GM12865 (cell line): ENCODE data around the gene MLST8.

ENCODE experiments used
- DNase-seq: peaks from one replicate; pipeline ENCODE4 v3.0.0; 2010; ENCODE audit warnings: low read depth
- H3K4me3 ChIP-seq: 2 replicates; pipeline ENCODE4 v1.5.1; 2011; ENCODE audit warnings: mild to moderate bottlenecking, low read depth, low read length, control low read depth
- CTCF ChIP-seq: IDR thresholded peaks from 2 replicates; pipeline ENCODE4 v1.5.1; 2011; ENCODE audit warnings: low read length, control low read depth, low read depth, inconsistent platforms; ENCODE audit not compliant: insufficient read depth; ENCODE audit errors: missing control alignments

MLST8 gene

GRCh38 chr16:2159175-2159838 is 45.9 kb upstream of the MLST8 start:
- peak overlapping the region; percentile 53 for H3K4me3 ChIP-seq
- no peak for DNase-seq
- no peak for TF ChIP-seq CTCF

DNA sequence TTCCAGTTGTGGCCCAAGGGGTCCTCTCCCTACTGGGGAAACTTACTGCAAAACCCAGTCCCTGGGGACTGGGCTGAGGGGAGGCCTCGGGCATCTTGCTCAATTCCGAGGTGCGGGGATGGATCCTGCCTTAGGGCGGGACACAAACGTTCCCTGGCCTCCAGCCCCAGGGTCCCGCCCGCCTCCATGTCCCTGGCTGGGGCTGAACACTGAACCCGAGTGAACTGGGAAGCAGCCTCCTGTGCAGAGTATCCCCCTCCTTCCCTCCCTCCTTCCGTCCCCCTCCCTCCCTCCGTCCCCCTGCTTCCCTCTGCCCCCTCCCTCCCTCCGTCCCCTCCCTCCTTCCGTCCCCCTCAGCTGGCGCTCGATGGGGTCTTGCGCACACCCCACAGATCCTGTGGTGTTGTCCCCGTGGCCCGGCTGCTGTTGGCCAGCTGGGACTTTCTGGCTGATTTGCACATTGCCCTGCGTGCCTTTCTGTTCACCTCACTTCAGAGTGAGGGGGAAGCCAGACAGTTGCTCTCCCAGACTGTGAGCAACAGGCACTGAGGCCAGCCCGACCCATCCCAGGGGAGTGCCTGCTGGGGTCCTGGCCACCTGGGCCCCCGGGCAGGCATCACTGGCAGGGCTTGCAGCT is 44.2 kb upstream of the MLST8 start:
- peak; percentile 79 for DNase-seq
- TF ChIP-seq CTCF: no peak
- H3K4me3 ChIP-seq: peak overlapping the region; percentile 44

DNA sequence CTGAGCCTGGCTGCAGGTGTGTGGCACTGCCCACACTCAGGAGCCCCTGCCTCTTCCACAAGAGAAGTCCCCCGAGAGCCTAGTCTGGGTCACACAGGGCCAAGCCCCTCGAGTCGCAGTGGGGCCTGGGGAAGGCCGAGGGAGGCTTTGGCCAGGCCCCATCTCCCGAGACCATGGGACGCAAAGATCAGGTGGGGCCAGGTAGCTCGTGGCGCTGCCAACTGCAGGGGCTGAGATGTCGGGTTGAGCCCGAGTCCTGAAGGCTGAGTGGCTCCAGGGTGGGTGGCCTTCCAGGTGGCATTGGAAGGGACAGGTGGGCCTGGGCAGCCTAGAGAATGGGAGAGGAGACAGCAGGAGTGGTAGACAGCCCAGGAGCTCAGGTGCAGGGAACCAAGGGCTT is 43.3 kb upstream of the MLST8 start:
- no peak for TF ChIP-seq CTCF
- no peak for DNase-seq
- no peak overlapping the region for H3K4me3 ChIP-seq

DNA sequence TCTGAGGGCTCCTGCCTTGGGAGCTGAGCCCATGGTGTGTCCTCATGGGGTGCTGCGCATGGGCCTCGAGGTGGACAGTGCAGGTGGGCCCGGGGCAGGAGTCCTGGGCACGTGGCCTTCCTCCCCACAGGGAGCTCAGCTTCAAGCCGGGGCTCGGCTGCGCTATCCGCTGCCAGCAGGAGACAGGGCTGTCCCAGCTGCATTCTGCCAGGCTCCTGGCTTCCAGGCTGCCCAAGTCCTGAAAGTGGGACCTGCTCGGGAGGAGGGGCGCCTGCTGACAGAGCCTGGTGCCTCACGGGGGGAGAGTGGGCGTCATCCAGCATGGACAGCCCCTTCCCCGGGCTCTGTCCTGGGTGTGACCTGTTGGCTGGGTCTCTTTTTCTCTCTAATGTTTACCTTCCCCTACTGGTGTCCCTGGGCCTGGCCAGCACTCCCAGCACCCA is 42.6 kb upstream of the MLST8 start:
- H3K4me3 ChIP-seq: no peak overlapping the region
- no peak for DNase-seq
- no peak for TF ChIP-seq CTCF

DNA sequence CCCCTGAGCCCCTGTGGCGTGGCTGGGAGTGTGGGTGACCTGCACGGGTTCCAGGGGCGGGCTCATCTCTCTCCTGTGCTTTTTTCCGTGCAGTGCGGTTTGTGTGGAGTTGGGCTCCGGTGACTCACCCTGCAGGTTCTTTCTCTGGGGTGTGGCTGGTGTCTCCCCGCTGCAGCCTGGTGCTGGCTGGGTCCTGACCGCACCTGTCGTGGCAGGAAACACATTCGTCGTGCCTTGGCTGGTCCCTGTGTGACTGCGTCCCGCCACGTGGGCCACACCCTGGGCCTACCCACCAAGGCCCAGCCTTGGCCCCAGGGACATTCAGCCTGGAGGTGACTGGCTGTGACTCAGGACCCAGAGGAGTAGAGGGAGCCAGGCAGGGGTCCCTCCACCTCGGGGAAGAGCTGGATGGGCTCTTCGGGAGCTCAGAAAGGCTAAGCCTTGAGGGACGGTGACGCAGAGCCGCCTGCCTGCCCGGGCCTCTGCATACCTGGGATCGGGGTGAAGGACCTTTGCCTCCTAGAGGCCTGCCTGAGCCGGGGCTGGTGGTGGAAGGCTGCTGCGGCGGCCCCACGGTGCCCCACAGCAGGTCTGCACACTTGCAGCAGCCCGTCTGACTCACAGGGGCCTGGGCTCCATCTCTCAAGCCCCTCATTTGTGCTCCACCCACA is 41.9 kb upstream of the MLST8 start:
- TF ChIP-seq CTCF: no peak
- H3K4me3 ChIP-seq: no peak overlapping the region
- no peak for DNase-seq

DNA sequence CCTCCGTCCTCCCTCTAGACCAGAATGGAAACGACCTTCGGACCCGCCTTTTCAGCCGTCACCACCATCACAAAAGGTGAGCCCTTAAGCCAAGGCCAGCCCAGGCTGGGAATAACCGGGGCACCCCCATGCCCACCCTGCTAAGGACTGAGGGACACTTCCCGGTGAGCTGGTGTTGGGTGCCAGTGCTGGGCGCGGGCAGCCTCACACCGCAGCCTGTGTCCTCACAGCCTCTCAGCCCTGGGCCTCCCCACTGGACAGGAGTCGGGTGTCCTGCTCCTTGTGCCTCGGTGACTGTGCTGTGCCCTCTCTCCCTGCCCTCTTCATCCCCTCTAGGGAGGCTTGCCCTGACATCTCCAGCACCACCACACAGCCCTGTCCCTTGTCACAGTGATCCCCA is 39.4 kb upstream of the MLST8 start:
- no peak for DNase-seq

More for the DNA sequence above, 39.4 kb upstream of the MLST8 start:
- H3K4me3 ChIP-seq: no peak overlapping the region
- TF ChIP-seq CTCF: no peak
